Activated T-helper 2 cell treated with anti-CD3 and anti-CD28 coated beads, Interferon-gamma antibody, Interleukin-2, Interleukin-4, amounts not matched to agents 10 μg/mL and 5 μg/mL and 100 μg/mL, durations not matched to agents 14 hours and 24 hours and 36 hours (primary cell): Measurements from ENCODE around the gene PVALB. TPM values are rescaled to one million over a fixed set of nuclear protein-coding genes. Genes with fewer than 3 reads are reported as not detected.
"Not testable (repeated sequence)": the region's sequence is repeated elsewhere in the genome, so short reads cannot be mapped to it uniquely, and the experiment has no call there.

Source experiments
- DNase-seq: peaks from one replicate; pipeline ENCODE4 v3.0.0; 2021; ENCODE audit warnings: low spot score
- H3K27ac Mint-ChIP-seq: one replicate; pipeline ENCODE4 v1.8.0; 2021; ENCODE audit warnings: mixed read lengths
- H3K27me3 Mint-ChIP-seq: one replicate; pipeline ENCODE4 v1.8.0; 2021; ENCODE audit warnings: low read depth, mixed read lengths
- H3K36me3 Mint-ChIP-seq: one replicate; pipeline ENCODE4 v1.8.0; 2021; ENCODE audit warnings: low read depth, mixed read lengths
- H3K4me1 Mint-ChIP-seq: one replicate; pipeline ENCODE4 v1.8.0; 2021; ENCODE audit warnings: low read depth, mixed read lengths
- H3K4me3 Mint-ChIP-seq: one replicate; pipeline ENCODE4 v1.8.0; 2021; ENCODE audit warnings: low read depth, mild to moderate bottlenecking, moderate library complexity, mixed read lengths
- H3K9me3 Mint-ChIP-seq: one replicate; pipeline ENCODE4 v1.8.0; 2021; ENCODE audit warnings: mixed read lengths
- intact Hi-C: fragments of 100-400 bp; cut with micrococcal nuclease; formaldehyde crosslinking; loops from one replicate; pipeline ENCODE4 v1.15.1; 2023
- total RNA-seq: library from RNA; stranded (reverse); gene quantifications from 2 replicates; pipeline ENCODE4 v1.2.3, GENCODE V29; 2022

Gene PVALB
- total RNA-seq, 1 donor from 2014 or later, result not detected

GRCh38 chr22:36754881-36755280 lies 62.0 kb downstream of the PVALB start:
- H3K27ac Mint-ChIP-seq, H3K4me1 Mint-ChIP-seq, H3K4me3 Mint-ChIP-seq, H3K27me3 Mint-ChIP-seq, intact Hi-C loops, H3K36me3 Mint-ChIP-seq, DNase-seq, H3K9me3 Mint-ChIP-seq: not testable (repeated sequence)

- DNase-seq, result no peak
- H3K27ac Mint-ChIP-seq, result no peak overlapping the region
- H3K9me3 Mint-ChIP-seq, result no peaks in the 10 kb centered on the region
- peaks cover 2% of the 10 kb centered on the region for H3K27me3 Mint-ChIP-seq
- no peak overlapping the region for H3K4me3 Mint-ChIP-seq
- no peaks in the 10 kb centered on the region for H3K4me1 Mint-ChIP-seq
- no peaks in the 10 kb centered on the region for H3K36me3 Mint-ChIP-seq
- intact Hi-C loops, result no loop called here
Measured at GRCh38 chr22:36753916-36754315, 62.9 kb downstream of the PVALB start.

- no peak for DNase-seq
- intact Hi-C loops, result no loop called here
- no peak overlapping the region for H3K4me3 Mint-ChIP-seq
- no peaks in the 10 kb centered on the region for H3K9me3 Mint-ChIP-seq
- no peaks in the 10 kb centered on the region for H3K36me3 Mint-ChIP-seq
- H3K27me3 Mint-ChIP-seq, result peaks cover 2% of the 10 kb centered on the region
- H3K4me1 Mint-ChIP-seq, result no peaks in the 10 kb centered on the region
- H3K27ac Mint-ChIP-seq, result no peak overlapping the region
Measured at GRCh38 chr22:36753120-36753802, 63.6 kb downstream of the PVALB start.

Other genes starting within 250 kb of the PVALB start
- not detected in 2 replicates for gene CACNG2, start 113.3 kb downstream of the PVALB start, total RNA-seq
- 30.0 and 34.7 TPM in 2 replicates for gene IFT27, start 40.9 kb downstream of the PVALB start, total RNA-seq
- 15.7 and 18.8 TPM in 2 replicates for gene NCF4, start 44.0 kb upstream of the PVALB start, total RNA-seq
- gene CSF2RB, start 96.6 kb upstream of the PVALB start, total RNA-seq, result 4.6 and 4.9 TPM in 2 replicates
- gene TST, start 202.4 kb upstream of the PVALB start, total RNA-seq, result 13.3 and 15.2 TPM in 2 replicates
- 34.9 and 36.3 TPM in 2 replicates for gene MPST, start 202.7 kb upstream of the PVALB start, total RNA-seq
- 70.4 and 81.9 TPM in 2 replicates for gene KCTD17, start 234.7 kb upstream of the PVALB start, total RNA-seq